ENCODE results near the gene RAB22A.
"Not testable (repeated sequence)": the region's sequence is repeated elsewhere in the genome, so short reads cannot be mapped to it uniquely, and the experiment has no call there.

The RAB22A gene

GRCh38 chr20:58406422-58407001 is 97.0 kb downstream of the RAB22A start:
- Mint-ChIP-seq H3K27ac (no peak overlapping the region), H3K4me3 (no peak overlapping the region), H3K4me1 (peaks cover 11% of the 10 kb centered on the region), H3K27me3 (ENCODE audit: low read depth, poor library complexity) (no peaks in the 10 kb centered on the region), H3K9me3 (peaks cover 22% of the 10 kb centered on the region), H3K36me3 (ENCODE audit: low read depth) (peaks cover 29% of the 10 kb centered on the region)
- TF ChIP-seq CTCF (IDR thresholded peaks at IDR 0.05), result no peak
- no peak for DNase-seq

- DNase-seq, result no peak
- Mint-ChIP-seq H3K9me3 (peaks cover 29% of the 10 kb centered on the region), H3K27ac (no peak overlapping the region)
These were observed 97.8 kb downstream of the RAB22A start for GRCh38 chr20:58407201-58407873.

GRCh38 chr20:58407966-58408557 is 98.5 kb downstream of the RAB22A start:
- H3K9me3 Mint-ChIP-seq, result peaks cover 35% of the 10 kb centered on the region
- no peak for DNase-seq
- no peak overlapping the region for H3K27ac Mint-ChIP-seq
- TF ChIP-seq CTCF (IDR thresholded peaks at IDR 0.05), result no peak
- H3K4me3 Mint-ChIP-seq, result no peak overlapping the region
- peaks cover 43% of the 10 kb centered on the region for H3K36me3 Mint-ChIP-seq (ENCODE audit: low read depth)
- H3K4me1 Mint-ChIP-seq, result peaks cover 11% of the 10 kb centered on the region
- H3K27me3 Mint-ChIP-seq (ENCODE audit: low read depth, poor library complexity), result peaks cover 5% of the 10 kb centered on the region

More at GRCh38 chr20:58407201-58407873, 97.8 kb downstream of the RAB22A start:
- no peak for TF ChIP-seq CTCF (IDR thresholded peaks at IDR 0.05)
- Mint-ChIP-seq H3K4me1 (peaks cover 11% of the 10 kb centered on the region), H3K27me3 (ENCODE audit: low read depth, poor library complexity) (peaks cover 5% of the 10 kb centered on the region), H3K36me3 (ENCODE audit: low read depth) (peaks cover 37% of the 10 kb centered on the region), H3K4me3 (no peak overlapping the region)

- H3K36me3 Mint-ChIP-seq (ENCODE audit: low read depth), result peaks cover 43% of the 10 kb centered on the region
These were observed 99.2 kb downstream of the RAB22A start for GRCh38 chr20:58408603-58409246.

GRCh38 chr20:58414216-58414615 is 104.7 kb downstream of the RAB22A start:
- H3K27me3 Mint-ChIP-seq (ENCODE audit: low read depth, poor library complexity); H3K4me3 Mint-ChIP-seq; H3K27ac Mint-ChIP-seq; DNase-seq: not testable (repeated sequence)
- H3K9me3 Mint-ChIP-seq, result peaks cover 42% of the 10 kb centered on the region
- H3K36me3 Mint-ChIP-seq (ENCODE audit: low read depth), result peaks cover 70% of the 10 kb centered on the region
- H3K4me1 Mint-ChIP-seq, result peaks cover 10% of the 10 kb centered on the region

More at GRCh38 chr20:58408603-58409246, 99.2 kb downstream of the RAB22A start:
- no peak for TF ChIP-seq CTCF (IDR thresholded peaks at IDR 0.05)
- peaks cover 5% of the 10 kb centered on the region for H3K27me3 Mint-ChIP-seq (ENCODE audit: low read depth, poor library complexity)
- peaks cover 35% of the 10 kb centered on the region for H3K9me3 Mint-ChIP-seq
- no peak overlapping the region for H3K27ac Mint-ChIP-seq
- no peak for DNase-seq
- H3K4me3 Mint-ChIP-seq, result no peak overlapping the region
- peaks cover 11% of the 10 kb centered on the region for H3K4me1 Mint-ChIP-seq

GRCh38 chr20:58414786-58415185 is 105.3 kb downstream of the RAB22A start:
- H3K36me3 Mint-ChIP-seq (ENCODE audit: low read depth), result peaks cover 70% of the 10 kb centered on the region
- H3K9me3 Mint-ChIP-seq, result peaks cover 37% of the 10 kb centered on the region
- not testable (repeated sequence) for H3K27me3 Mint-ChIP-seq (ENCODE audit: low read depth, poor library complexity); DNase-seq; H3K27ac Mint-ChIP-seq
- H3K4me1 Mint-ChIP-seq, result peaks cover 13% of the 10 kb centered on the region
- peak overlapping the region; percentile 20 for H3K4me3 Mint-ChIP-seq
